Transverse colon (tissue), 4 donors: ENCODE data around the gene PZP. TPM values are rescaled to one million over a fixed set of nuclear protein-coding genes. Genes with fewer than 3 reads are reported as not detected.

Source experiments
- DNase-seq: peaks from one replicate; pipeline ENCODE4 v3.0.0-alpha.2; 2019
- H3K27ac ChIP-seq, 4 donors: fragments of 200-600 bp; sonication (generic); 2 replicates each; pipeline ENCODE4 v1.5.1; 2016 to 2018; ENCODE audit warnings: inconsistent platforms in 4 of 4
- H3K27me3 ChIP-seq: fragments of 200-600 bp; sonication (generic); 2 replicates; pipeline ENCODE4 v1.5.1; 2017; ENCODE audit warnings: inconsistent platforms
- H3K36me3 ChIP-seq, 4 donors: fragments of 200-600 bp; sonication (generic); 2 replicates each; pipeline ENCODE4 v1.5.1; 2017 to 2019; ENCODE audit warnings: inconsistent platforms in 4 of 4
- H3K4me1 ChIP-seq, 4 donors: fragments of 200-600 bp; sonication (generic); 2 replicates each; pipeline ENCODE4 v1.5.1; 2017 to 2020; ENCODE audit warnings: inconsistent platforms in 4 of 4
- H3K4me3 ChIP-seq, 4 donors: fragments of 200-600 bp; sonication (generic); 1 replicate in 1 of 4; 2 replicates in 3 of 4; pipeline versions ENCODE4 v1.5.1 to v1.6.1; 2017 to 2019; ENCODE audit warnings: inconsistent platforms in 4 of 4
- H3K9me3 ChIP-seq, 2 donors: fragments of 200-600 bp; sonication (generic); 2 replicates each; pipeline ENCODE4 v1.5.1; 2017 to 2019; ENCODE audit warnings: inconsistent platforms in 2 of 2
- CTCF ChIP-seq, 5 experiments: fragments of 200-600 bp in 3 of 5; fragments of 450-650 bp in 2 of 5; sonication (generic) in 3 of 5; IDR thresholded peaks; 1 replicate in 2 of 5; 2 replicates in 3 of 5; pipeline ENCODE4 v1.5.1; 2016 to 2017; ENCODE audit warnings: antibody characterized with exemption in 5 of 5, inconsistent platforms in 3 of 5, mild to moderate bottlenecking in 2 of 5, moderate library complexity in 1 of 5
- EP300 ChIP-seq: sonication (generic); formaldehyde crosslinking; IDR thresholded peaks from one replicate; pipeline ENCODE4 v1.6.1; 2017; ENCODE audit warnings: antibody characterized with exemption, low read depth
- POLR2A ChIP-seq: fragments of 450-650 bp; IDR thresholded peaks from one replicate; pipeline ENCODE4 v1.6.1; 2016; ENCODE audit warnings: antibody characterized with exemption, mild to moderate bottlenecking, moderate library complexity
- POLR2AphosphoS5 ChIP-seq, 3 donors: sonication (generic); formaldehyde crosslinking; IDR thresholded peaks; one replicate each; pipeline ENCODE4 v1.6.1; 2016; ENCODE audit warnings: antibody characterized with exemption in 3 of 3
- WGBS, 2 donors: methylation state at CpG; one replicate each; pipeline ENCODE4 v1.1.5; 2018; ENCODE audit warnings: low coverage in 1 of 2; 5-methylcytosine and 5-hydroxymethylcytosine counted together
- in situ Hi-C, 4 donors: fragments of 200-750 bp; cut with MboI; loops; one replicate each; pipeline versions ENCODE4 v1.15.0 to v1.15.1; 2017; ENCODE audit warnings: low sequenced_read_pairs in 3 of 4, low pct_ligation_motif_present in 1 of 4, low pct_unique_long_range_greater_than_20kb in 1 of 4
- intact Hi-C: fragments of 100-400 bp; cut with DNase I; formaldehyde crosslinking; loops from one replicate; pipeline ENCODE4 v1.15.1; 2023; ENCODE audit warnings: low total_unique reads
- total RNA-seq, 4 donors: library from RNA; depleted of rRNA; stranded (reverse); fragments of >200 nt; gene quantifications; one replicate each; pipeline ENCODE4 v1.1.0, GENCODE V29; 2016

The PZP gene
- total RNA-seq, 4 donors from 2014 or later: not detected

- intact Hi-C loops (no loop called here), in situ Hi-C loops (no loop called here)
- Histone ChIP-seq H3K36me3 (no peaks in the 10 kb centered on the region), H3K4me1 (no peaks in the 10 kb centered on the region), H3K27ac (no peak overlapping the region), H3K27me3 (no peaks in the 10 kb centered on the region), H3K9me3 (no peaks in the 10 kb centered on the region), H3K4me3 (no peak overlapping the region)
- no peak for DNase-seq
- 64 to 78% methylated on average over 2 of the region's 2 CpGs for WGBS, 2 donors
- TF ChIP-seq POLR2AphosphoS5 (IDR thresholded peaks at IDR 0.05): no peak
- TF ChIP-seq CTCF (IDR thresholded peaks at IDR 0.05): no peak
- TF ChIP-seq POLR2A: no peak
- no peak for TF ChIP-seq EP300
Observed at GRCh38 chr12:9130244-9130643, 78.0 kb downstream of the PZP start.

DNA sequence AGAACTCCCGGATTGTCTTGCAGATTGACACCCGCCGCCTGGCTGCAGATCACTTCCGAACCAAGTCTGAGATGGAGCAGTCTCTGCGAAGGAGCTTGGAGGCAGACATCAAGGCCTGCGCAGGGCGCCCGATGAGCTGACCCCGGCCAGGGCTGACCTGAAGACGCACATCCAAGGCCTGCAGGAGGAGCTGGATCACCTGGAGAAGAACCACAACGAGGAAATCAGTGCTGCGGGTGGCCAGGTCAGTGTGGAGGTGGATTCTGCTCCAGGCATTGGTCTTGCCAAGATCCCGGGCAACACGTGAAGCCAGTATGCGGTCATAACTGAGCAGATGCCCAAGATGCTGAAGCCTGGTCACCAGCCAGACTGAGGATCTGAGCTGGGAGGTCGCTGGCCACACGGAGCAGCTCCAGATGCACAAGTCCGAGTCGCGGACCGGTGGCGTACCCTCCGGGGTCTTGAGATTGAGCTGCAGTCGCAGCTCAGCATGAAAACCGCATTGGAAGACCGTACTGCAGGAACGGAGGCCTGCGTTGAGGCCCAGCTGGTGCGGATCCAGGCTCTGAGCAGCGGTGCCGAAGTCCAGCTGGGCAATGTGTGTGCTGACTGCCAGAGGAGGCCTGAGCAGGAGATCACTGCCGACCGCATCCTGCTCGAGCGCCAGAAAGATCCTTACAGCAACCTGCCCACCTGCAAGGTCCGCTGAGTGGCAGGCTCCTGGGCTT is 80.1 kb downstream of the PZP start:
- no peak for DNase-seq
- no peaks in the 10 kb centered on the region for H3K36me3 ChIP-seq
- intact Hi-C loops: no loop called here
- WGBS, 2 donors: 94% methylated on average over 36 of the region's 36 CpGs; no CpG with 5 or more reads in 1 of the 2 donors
- no peak overlapping the region for H3K4me3 ChIP-seq
- H3K27ac ChIP-seq: no peak overlapping the region
- no peaks in the 10 kb centered on the region for H3K27me3 ChIP-seq
- no peaks in the 10 kb centered on the region for H3K4me1 ChIP-seq
- TF ChIP-seq EP300 (no peak), CTCF (IDR thresholded peaks at IDR 0.05) (no peak), POLR2AphosphoS5 (IDR thresholded peaks at IDR 0.05) (no peak), POLR2A (no peak)
- H3K9me3 ChIP-seq: no peaks in the 10 kb centered on the region
- in situ Hi-C loops: no loop called here

GRCh38 chr12:9127484-9127883 is 80.7 kb downstream of the PZP start:
- no peak for TF ChIP-seq EP300
- no peak for TF ChIP-seq POLR2A
- TF ChIP-seq CTCF (IDR thresholded peaks at IDR 0.05): no peak
- no peak for TF ChIP-seq POLR2AphosphoS5 (IDR thresholded peaks at IDR 0.05)
- in situ Hi-C loops (no loop called here), intact Hi-C loops (no loop called here)
- no peaks in the 10 kb centered on the region for H3K36me3 ChIP-seq
- WGBS, 2 donors: 93% methylated on average over 21 of the region's 21 CpGs; no CpG with 5 or more reads in 1 of the 2 donors
- no peaks in the 10 kb centered on the region for H3K9me3 ChIP-seq
- no peaks in the 10 kb centered on the region for H3K27me3 ChIP-seq
- no peak for DNase-seq
- H3K4me1 ChIP-seq: no peaks in the 10 kb centered on the region
- no peak overlapping the region for H3K27ac ChIP-seq
- H3K4me3 ChIP-seq: no peak overlapping the region

DNA sequence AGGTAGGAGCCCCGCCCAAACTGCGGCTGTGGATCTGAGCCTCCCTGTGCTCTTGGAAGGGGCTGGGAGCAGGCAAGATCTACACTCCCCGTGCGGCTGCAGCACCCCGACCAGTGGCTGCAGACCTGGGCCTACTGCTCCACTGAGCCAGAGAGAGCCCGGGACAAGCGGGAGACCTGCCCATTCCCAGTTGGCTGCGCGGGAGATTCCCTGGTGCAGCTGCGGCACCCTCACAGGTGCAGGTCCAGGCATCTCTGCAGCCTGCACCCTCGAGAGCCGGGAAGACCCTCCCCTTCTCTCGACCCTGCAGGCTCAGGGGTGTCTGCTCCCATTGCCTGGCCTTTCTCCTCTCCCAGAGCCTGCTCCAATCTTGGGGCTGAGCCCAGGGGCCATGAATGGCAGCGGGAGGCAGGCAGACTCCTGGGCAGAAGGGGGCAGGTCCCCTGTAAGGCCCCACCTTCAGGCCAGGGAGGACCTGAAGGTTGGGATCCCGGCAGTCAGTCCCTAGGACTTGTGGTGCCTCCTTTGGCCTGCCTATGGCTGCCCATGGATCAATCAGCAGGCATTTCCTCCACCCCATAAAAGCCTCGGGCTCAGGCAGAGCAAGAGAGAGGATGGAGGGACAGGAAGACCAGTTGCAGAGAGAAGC is 83.7 kb downstream of the PZP start:
- intact Hi-C loops (no loop called here), in situ Hi-C loops (no loop called here)
- no peaks in the 10 kb centered on the region for H3K9me3 ChIP-seq
- H3K4me3 ChIP-seq: peak overlapping the region in 1 of 4 donors; percentile 12
- peaks cover 0 to 2% (median 0%) of the 10 kb centered on the region in 4 donors for H3K4me1 ChIP-seq
- H3K27ac ChIP-seq: peak overlapping the region; percentile 11 to 54 (median 52)
- TF ChIP-seq EP300 (no peak), CTCF (IDR thresholded peaks at IDR 0.05) (no peak), POLR2A (no peak)
- no peak for DNase-seq
- no peaks in the 10 kb centered on the region for H3K36me3 ChIP-seq
- 88% methylated on average over 15 of the region's 16 CpGs; no CpG with 5 or more reads in 1 of the 2 donors for WGBS, 2 donors
- no peaks in the 10 kb centered on the region for H3K27me3 ChIP-seq
